ENCODE results near the gene ARG1. TPM values are rescaled to one million over a fixed set of nuclear protein-coding genes. Genes with fewer than 3 reads are reported as not detected.

ARG1 gene
- total RNA-seq, 3 donors from 2014 or later: 1.1 TPM; not detected in 2

DNA sequence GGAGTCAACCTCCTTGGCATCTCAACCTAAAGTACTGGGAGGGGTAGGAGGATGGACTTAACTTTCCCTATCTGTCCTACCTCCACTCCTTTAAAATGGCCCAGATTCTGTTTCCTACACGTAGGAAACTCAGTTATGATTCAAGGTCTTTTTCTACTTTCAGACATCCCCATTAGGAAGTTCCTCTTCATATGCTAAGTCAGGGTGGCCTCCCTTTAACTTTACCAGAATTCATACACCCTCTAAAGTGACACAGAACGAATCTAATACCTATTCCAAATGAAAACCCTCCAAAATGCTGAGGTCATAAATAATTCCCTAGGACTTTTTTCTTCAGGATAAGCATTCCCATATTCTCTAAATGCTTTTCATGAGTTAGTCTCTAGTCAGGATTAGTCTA is 15.6 kb downstream of the ARG1 start:
- TF ChIP-seq, protein P1, sequence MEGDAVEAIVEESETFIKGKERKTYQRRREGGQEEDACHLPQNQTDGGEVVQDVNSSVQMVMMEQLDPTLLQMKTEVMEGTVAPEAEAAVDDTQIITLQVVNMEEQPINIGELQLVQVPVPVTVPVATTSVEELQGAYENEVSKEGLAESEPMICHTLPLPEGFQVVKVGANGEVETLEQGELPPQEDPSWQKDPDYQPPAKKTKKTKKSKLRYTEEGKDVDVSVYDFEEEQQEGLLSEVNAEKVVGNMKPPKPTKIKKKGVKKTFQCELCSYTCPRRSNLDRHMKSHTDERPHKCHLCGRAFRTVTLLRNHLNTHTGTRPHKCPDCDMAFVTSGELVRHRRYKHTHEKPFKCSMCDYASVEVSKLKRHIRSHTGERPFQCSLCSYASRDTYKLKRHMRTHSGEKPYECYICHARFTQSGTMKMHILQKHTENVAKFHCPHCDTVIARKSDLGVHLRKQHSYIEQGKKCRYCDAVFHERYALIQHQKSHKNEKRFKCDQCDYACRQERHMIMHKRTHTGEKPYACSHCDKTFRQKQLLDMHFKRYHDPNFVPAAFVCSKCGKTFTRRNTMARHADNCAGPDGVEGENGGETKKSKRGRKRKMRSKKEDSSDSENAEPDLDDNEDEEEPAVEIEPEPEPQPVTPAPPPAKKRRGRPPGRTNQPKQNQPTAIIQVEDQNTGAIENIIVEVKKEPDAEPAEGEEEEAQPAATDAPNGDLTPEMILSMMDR (IDR thresholded peaks at IDR 0.05): no peak
- intact Hi-C loops (cut with DNase I, micrococcal nuclease): no loop called here
- Histone ChIP-seq H3K4me3 (no peak overlapping the region), H3K9me3 (no peaks in the 10 kb centered on the region), H3K4me1 (ENCODE audit: low read depth) (no peaks in the 10 kb centered on the region), H3K36me3 (ENCODE audit: low read depth) (peaks cover 9% of the 10 kb centered on the region)
- ATAC-seq (no peak), DNase-seq (no peak)

DNA sequence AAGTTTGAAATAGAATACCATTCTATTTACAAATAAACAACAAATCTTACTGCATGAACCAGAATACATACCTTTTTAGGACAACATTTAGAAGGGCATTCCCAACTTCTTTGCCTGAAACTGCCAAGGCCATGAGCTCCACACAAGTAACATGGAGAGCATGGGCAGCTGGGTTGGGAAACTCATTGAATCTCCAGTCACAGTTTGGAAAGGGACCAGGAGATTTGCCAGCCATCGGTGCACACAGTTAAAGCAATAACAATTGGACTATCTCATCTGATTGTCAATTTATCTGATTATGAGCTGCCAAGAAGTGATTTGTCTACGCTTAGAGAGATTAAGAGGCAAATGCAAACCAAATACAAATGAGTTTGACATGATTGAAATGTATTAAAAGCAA is 19.9 kb downstream of the ARG1 start:
- TF ChIP-seq, protein P1 (IDR thresholded peaks at IDR 0.05): no peak
- intact Hi-C loops (cut with DNase I, micrococcal nuclease): no loop called here

GRCh38 chr6:131594074-131594473 is 21.0 kb downstream of the ARG1 start:
- TF ChIP-seq, protein P1 (IDR thresholded peaks at IDR 0.05): no peak

More for the DNA sequence above, 19.9 kb downstream of the ARG1 start:
- ATAC-seq (no peak), DNase-seq (no peak)
- no peaks in the 10 kb centered on the region for H3K9me3 ChIP-seq
- H3K36me3 ChIP-seq (ENCODE audit: low read depth): peaks cover 14% of the 10 kb centered on the region
- H3K4me1 ChIP-seq (ENCODE audit: low read depth): no peaks in the 10 kb centered on the region
- H3K4me3 ChIP-seq: no peak overlapping the region

GRCh38 chr6:131597446-131597845 is 24.4 kb downstream of the ARG1 start:
- peaks cover 25% of the 10 kb centered on the region for H3K36me3 ChIP-seq (ENCODE audit: low read depth)
- TF ChIP-seq, protein P1 (IDR thresholded peaks at IDR 0.05): no peak
- intact Hi-C loops (cut with DNase I, micrococcal nuclease): no loop called here
- DNase-seq: no peak
- H3K9me3 ChIP-seq: no peaks in the 10 kb centered on the region
- no peak for ATAC-seq
- no peak overlapping the region for H3K4me3 ChIP-seq
- H3K4me1 ChIP-seq (ENCODE audit: low read depth): no peaks in the 10 kb centered on the region

More at GRCh38 chr6:131594074-131594473, 21.0 kb downstream of the ARG1 start:
- ATAC-seq: no peak
- DNase-seq: no peak
- intact Hi-C loops (cut with DNase I, micrococcal nuclease): no loop called here
- Histone ChIP-seq H3K36me3 (ENCODE audit: low read depth) (peaks cover 25% of the 10 kb centered on the region), H3K4me1 (ENCODE audit: low read depth) (no peaks in the 10 kb centered on the region), H3K4me3 (no peak overlapping the region), H3K9me3 (no peaks in the 10 kb centered on the region)

DNA sequence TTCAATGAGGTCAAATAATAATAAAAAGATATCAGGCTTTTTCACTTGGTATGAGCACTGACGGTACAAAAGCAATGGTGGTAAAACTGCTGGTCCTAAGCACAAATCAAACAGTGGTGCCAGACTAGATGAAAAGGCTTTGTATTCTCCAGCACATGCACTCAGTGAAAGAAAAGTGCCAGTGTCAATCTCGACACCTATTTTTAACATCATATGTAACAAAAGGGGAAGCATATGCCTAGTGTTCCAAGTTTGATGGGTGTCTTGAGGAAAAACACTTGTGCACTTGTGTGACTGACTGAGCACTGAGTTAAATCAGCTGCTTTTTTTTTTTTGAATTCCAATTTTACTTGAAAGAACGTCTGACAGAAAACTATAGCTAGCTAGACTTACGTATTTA is 27.7 kb downstream of the ARG1 start:
- no peak for DNase-seq
- intact Hi-C loops (cut with DNase I, micrococcal nuclease): no loop called here
- TF ChIP-seq, protein P1 (IDR thresholded peaks at IDR 0.05): no peak
- no peak for ATAC-seq
- H3K4me3 ChIP-seq: no peak overlapping the region
- peaks cover 26% of the 10 kb centered on the region for H3K36me3 ChIP-seq (ENCODE audit: low read depth)
- no peaks in the 10 kb centered on the region for H3K4me1 ChIP-seq (ENCODE audit: low read depth)
- no peaks in the 10 kb centered on the region for H3K9me3 ChIP-seq

DNA sequence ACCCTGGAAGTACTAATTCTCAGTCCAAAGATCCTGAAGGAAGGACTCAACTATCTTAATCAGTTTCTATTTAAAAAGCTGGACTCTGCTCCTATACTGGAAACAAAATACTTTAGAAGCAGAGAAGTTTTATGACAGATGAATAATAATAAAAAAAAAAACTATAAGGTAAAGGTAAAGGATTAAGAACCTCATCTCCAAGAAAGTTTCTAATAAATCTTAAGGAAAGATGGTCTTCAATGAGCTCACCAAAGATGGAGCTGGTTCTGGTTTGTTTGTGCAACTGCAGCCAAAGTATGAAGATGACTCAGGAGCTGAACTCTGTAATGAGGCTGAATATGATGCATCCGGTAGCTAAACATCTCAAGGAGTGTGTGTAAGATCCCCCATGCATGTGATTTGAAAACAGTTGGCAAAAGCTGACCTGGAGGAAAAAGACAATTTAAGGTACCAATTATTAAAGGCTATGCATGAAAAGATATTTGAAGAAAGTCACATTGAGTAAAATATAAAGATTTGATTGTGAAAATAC is 29.8 kb downstream of the ARG1 start:
- TF ChIP-seq, protein P1 (IDR thresholded peaks at IDR 0.05): no peak
- Histone ChIP-seq H3K9me3 (no peaks in the 10 kb centered on the region), H3K36me3 (ENCODE audit: low read depth) (peaks cover 26% of the 10 kb centered on the region), H3K4me1 (ENCODE audit: low read depth) (no peaks in the 10 kb centered on the region), H3K4me3 (no peak overlapping the region)
- intact Hi-C loops (cut with DNase I, micrococcal nuclease): no loop called here
- ATAC-seq (no peak), DNase-seq (no peak)

Data from mucosa of descending colon (tissue), 3 donors.